Activated T-cell treated with anti-CD3 and anti-CD28 coated beads for 4 hours (primary cell): ENCODE measurements around the gene MEIS3.
"Not testable (repeated sequence)": the region's sequence is repeated elsewhere in the genome, so short reads cannot be mapped to it uniquely, and the experiment has no call there.

Experiments
- DNase-seq: peaks from one replicate; pipeline ENCODE4 v3.0.0-alpha.2; 2020

The MEIS3 gene

GRCh38 chr19:47381653-47382279, 37.6 kb downstream of the MEIS3 start:
- no peak for DNase-seq

GRCh38 chr19:47381121-47381520, 38.2 kb downstream of the MEIS3 start:
- DNase-seq: no peak

- DNase-seq: no peak
These were observed 38.8 kb downstream of the MEIS3 start for GRCh38 chr19:47380559-47380958.

- DNase-seq: no peak
These were observed 39.9 kb downstream of the MEIS3 start for GRCh38 chr19:47379381-47379938.

- no peak for DNase-seq
These were observed 41.1 kb downstream of the MEIS3 start for GRCh38 chr19:47378246-47378645.

- no peak for DNase-seq
These were observed 41.5 kb downstream of the MEIS3 start for GRCh38 chr19:47377801-47378200.

GRCh38 chr19:47377208-47377701, 42.1 kb downstream of the MEIS3 start:
- no peak for DNase-seq

- DNase-seq: no peak
These were observed 42.7 kb downstream of the MEIS3 start for GRCh38 chr19:47376589-47377144.

GRCh38 chr19:47375694-47376588, 43.4 kb downstream of the MEIS3 start:
- no peak for DNase-seq

- no peak for DNase-seq
These were observed 44.2 kb downstream of the MEIS3 start for GRCh38 chr19:47374876-47375693.

- DNase-seq: no peak
These were observed 45.8 kb downstream of the MEIS3 start for GRCh38 chr19:47373246-47374240.

- no peak for DNase-seq
These were observed 46.7 kb downstream of the MEIS3 start for GRCh38 chr19:47372603-47373002.

- no peak for DNase-seq
These were observed 48.1 kb downstream of the MEIS3 start for GRCh38 chr19:47371261-47371660.

GRCh38 chr19:47370045-47370611, 49.2 kb downstream of the MEIS3 start:
- no peak for DNase-seq

- DNase-seq: not testable (repeated sequence)
These were observed 53.9 kb downstream of the MEIS3 start for GRCh38 chr19:47365455-47365854.

- no peak for DNase-seq
These were observed 55.4 kb downstream of the MEIS3 start for GRCh38 chr19:47363758-47364531.

- no peak for DNase-seq
These were observed 57.0 kb downstream of the MEIS3 start for GRCh38 chr19:47362321-47362720.

- DNase-seq: no peak
These were observed 60.4 kb downstream of the MEIS3 start for GRCh38 chr19:47358936-47359335.

GRCh38 chr19:47357788-47358680, 61.3 kb downstream of the MEIS3 start:
- no peak for DNase-seq
